Left colon (tissue), 2 donors: Measurements from ENCODE around the gene CCDC191. TPM values are rescaled to one million over a fixed set of nuclear protein-coding genes. Genes with fewer than 3 reads are reported as not detected.

Experiments used
- ATAC-seq: fragments of 200-7000 bp; cut with Tn5 transposase; one replicate; pipeline ENCODE4 v1.9.1; 2020; ENCODE audit warnings: mild to moderate bottlenecking, moderate library complexity
- DNase-seq, 2 donors: peaks; one replicate each; pipeline ENCODE4 v3.0.0-alpha.2; 2020
- intact Hi-C, 2 donors: fragments of 100-400 bp; cut with DNase I in 1 of 2; cut with micrococcal nuclease in 1 of 2; formaldehyde crosslinking; loops; one replicate each; pipeline versions ENCODE4 v1.11.2 to v1.14.0; 2022; cut with DNase I, micrococcal nuclease
- long read RNA-seq: library from polyadenylated mRNA; unstranded; transcript quantifications from one replicate; pipeline ENCODE4 v2.0.0, GENCODE V29; 2021
- total RNA-seq, 2 donors: library from RNA; stranded (reverse); fragmentation: NEBNext Ultra II Directional; extraction: Animal tissue kit (Norgen Biotek cat#: 25700); gene quantifications; one replicate each; pipeline ENCODE4 v1.2.1, GENCODE V29; 2021
- donor health status: DM: no; HTN: no; CAD: no.
- donor health status: DM: yes; HTN: yes; CAD: no.

The CCDC191 gene
- 1 to 10 TPM; 3.4 to 4.0 TPM for total RNA-seq
- long read RNA-seq, partial matches to known transcripts: 3 of 5 reads
- long read RNA-seq, other reads (novel, unspliced or antisense): 2 of 5 reads

- DNase-seq (peak; percentile 98 to 100), ATAC-seq (peak; percentile 98)
- intact Hi-C loops: no loop called here
Observed at GRCh38 chr3:114056130-114057010, at the start of gene CCDC191, which contains the start of gene QTRT2. TSS of gene CCDC191 (minus strand) at chr3:114056526. CDS start at chr3:114056466, 60 bp downstream. TSS of gene QTRT2 (plus strand) at chr3:114056737. CDS start at chr3:114065258, 8,521 bp downstream.

- DNase-seq: no peak
- intact Hi-C loops: no loop called here
- ATAC-seq: no peak
Observed at GRCh38 chr3:114104414-114104813, 48.1 kb upstream of the CCDC191 start.

GRCh38 chr3:114103858-114104257 lies 47.5 kb upstream of the CCDC191 start:
- ATAC-seq (no peak), DNase-seq (no peak)
- intact Hi-C loops: no loop called here

- intact Hi-C loops: no loop called here
Observed at GRCh38 chr3:114103181-114103580, 46.9 kb upstream of the CCDC191 start.

GRCh38 chr3:114101101-114101500 lies 44.8 kb upstream of the CCDC191 start:
- intact Hi-C loops: no loop called here
- ATAC-seq (no peak), DNase-seq (no peak)

More at GRCh38 chr3:114103181-114103580, 46.9 kb upstream of the CCDC191 start:
- DNase-seq: no peak
- ATAC-seq: no peak

- DNase-seq: no peak
- ATAC-seq: no peak
- intact Hi-C loops: no loop called here
Observed at GRCh38 chr3:114095796-114096195, 39.5 kb upstream of the CCDC191 start.

GRCh38 chr3:114093596-114093995 lies 37.3 kb upstream of the CCDC191 start:
- DNase-seq (peak in 1 of 2 donors; percentile 11), ATAC-seq (no peak)
- intact Hi-C loops: no loop called here

GRCh38 chr3:114093016-114093380 lies 36.7 kb upstream of the CCDC191 start:
- no peak for ATAC-seq
- intact Hi-C loops: no loop called here

GRCh38 chr3:114092151-114093015 lies 36.1 kb upstream of the CCDC191 start:
- DNase-seq (no peak), ATAC-seq (no peak)
- intact Hi-C loops: no loop called here

More at GRCh38 chr3:114093016-114093380, 36.7 kb upstream of the CCDC191 start:
- no peak for DNase-seq

- DNase-seq (no peak), ATAC-seq (no peak)
- intact Hi-C loops: no loop called here
Observed at GRCh38 chr3:114089675-114090074, 33.3 kb upstream of the CCDC191 start.

- intact Hi-C loops: no loop called here
- no peak for ATAC-seq
- no peak for DNase-seq
Observed at GRCh38 chr3:114086356-114086755, 30.0 kb upstream of the CCDC191 start.

- DNase-seq: no peak
- intact Hi-C loops: no loop called here
- ATAC-seq: no peak
Observed at GRCh38 chr3:114083112-114083511, 26.8 kb upstream of the CCDC191 start.

GRCh38 chr3:114081037-114081436 lies 24.7 kb upstream of the CCDC191 start:
- DNase-seq (no peak), ATAC-seq (no peak)
- intact Hi-C loops: no loop called here

- no peak for DNase-seq
- ATAC-seq: no peak
- intact Hi-C loops: no loop called here
Observed at GRCh38 chr3:114080201-114080600, 23.9 kb upstream of the CCDC191 start.

- intact Hi-C loops: no loop called here
- ATAC-seq (no peak), DNase-seq (no peak)
Observed at GRCh38 chr3:114079761-114080160, 23.4 kb upstream of the CCDC191 start.

GRCh38 chr3:114078126-114078525 lies 21.8 kb upstream of the CCDC191 start:
- intact Hi-C loops: no loop called here
- DNase-seq (no peak), ATAC-seq (no peak)

- intact Hi-C loops: no loop called here
- no peak for ATAC-seq
- DNase-seq: no peak
Observed at GRCh38 chr3:114076711-114077110, 20.4 kb upstream of the CCDC191 start.

GRCh38 chr3:114071786-114072185 lies 15.5 kb upstream of the CCDC191 start:
- ATAC-seq: no peak
- intact Hi-C loops: no loop called here

GRCh38 chr3:114068336-114068735 lies 12.0 kb upstream of the CCDC191 start:
- no peak for ATAC-seq
- no peak for DNase-seq
- intact Hi-C loops: no loop called here

More at GRCh38 chr3:114071786-114072185, 15.5 kb upstream of the CCDC191 start:
- no peak for DNase-seq
